UCSD-AML1 (cell line): Measurements from ENCODE around the gene COL4A1.
"Not testable (repeated sequence)": the region's sequence is repeated elsewhere in the genome, so short reads cannot be mapped to it uniquely, and the experiment has no call there.

Source experiments
- DNase-seq: peaks from one replicate; lab custom pipeline; 2025; ENCODE audit not compliant: unreplicated experiment; lab: John Stamatoyannopoulos, UW

Gene COL4A1

GRCh38 chr13:110324026-110324749 is 17.2 kb upstream of the COL4A1 start:
- no peak for DNase-seq

- no peak for DNase-seq
Measured at GRCh38 chr13:110323172-110323891, 16.4 kb upstream of the COL4A1 start.

- DNase-seq: no peak
Measured at GRCh38 chr13:110322828-110323171, 15.8 kb upstream of the COL4A1 start.

- no peak for DNase-seq
Measured at GRCh38 chr13:110322126-110322827, 15.3 kb upstream of the COL4A1 start.

GRCh38 chr13:110321573-110321972 is 14.6 kb upstream of the COL4A1 start:
- not testable (repeated sequence) for DNase-seq

GRCh38 chr13:110320645-110321044 is 13.7 kb upstream of the COL4A1 start:
- DNase-seq: no peak

- no peak for DNase-seq
Measured at GRCh38 chr13:110319774-110320509, 13.0 kb upstream of the COL4A1 start.

- DNase-seq: no peak
Measured at GRCh38 chr13:110319397-110319773, 12.4 kb upstream of the COL4A1 start.

GRCh38 chr13:110318920-110319319 is 12.0 kb upstream of the COL4A1 start:
- DNase-seq: no peak

GRCh38 chr13:110317496-110318195 is 10.7 kb upstream of the COL4A1 start:
- no peak for DNase-seq

- no peak for DNase-seq
Measured at GRCh38 chr13:110317093-110317492, 10.1 kb upstream of the COL4A1 start.

GRCh38 chr13:110316196-110316595 is 9.2 kb upstream of the COL4A1 start:
- no peak for DNase-seq

GRCh38 chr13:110314516-110315245 is 7.7 kb upstream of the COL4A1 start:
- no peak for DNase-seq

- DNase-seq: not testable (repeated sequence)
Measured at GRCh38 chr13:110313733-110314132, 6.8 kb upstream of the COL4A1 start.

GRCh38 chr13:110313261-110313660 is 6.3 kb upstream of the COL4A1 start:
- not testable (repeated sequence) for DNase-seq

GRCh38 chr13:110312339-110313031 is 5.5 kb upstream of the COL4A1 start:
- no peak for DNase-seq

GRCh38 chr13:110311443-110312338 is 4.7 kb upstream of the COL4A1 start:
- no peak for DNase-seq
